HFF-Myc (cell line): ENCODE data around the gene AMOTL1.

ENCODE experiments used
- DNase-seq: peaks from one replicate; pipeline ENCODE4 v3.0.0-alpha.2; 2011; ENCODE audit warnings: low read depth; ENCODE audit errors: extremely low read depth
- H3K4me3 ChIP-seq: replicated peaks from 2 replicates; pipeline ENCODE4 v1.5.1; 2011; ENCODE audit warnings: low read depth, mild to moderate bottlenecking, control low read depth, low read length
- TF ChIP-seq, protein P1 (sequence below): IDR thresholded peaks from 2 replicates; pipeline ENCODE4 v1.5.1; 2012; ENCODE audit warnings: mild to moderate bottlenecking, low read depth, low read length, control low read depth; ENCODE audit errors: missing control alignments

The AMOTL1 gene

DNA sequence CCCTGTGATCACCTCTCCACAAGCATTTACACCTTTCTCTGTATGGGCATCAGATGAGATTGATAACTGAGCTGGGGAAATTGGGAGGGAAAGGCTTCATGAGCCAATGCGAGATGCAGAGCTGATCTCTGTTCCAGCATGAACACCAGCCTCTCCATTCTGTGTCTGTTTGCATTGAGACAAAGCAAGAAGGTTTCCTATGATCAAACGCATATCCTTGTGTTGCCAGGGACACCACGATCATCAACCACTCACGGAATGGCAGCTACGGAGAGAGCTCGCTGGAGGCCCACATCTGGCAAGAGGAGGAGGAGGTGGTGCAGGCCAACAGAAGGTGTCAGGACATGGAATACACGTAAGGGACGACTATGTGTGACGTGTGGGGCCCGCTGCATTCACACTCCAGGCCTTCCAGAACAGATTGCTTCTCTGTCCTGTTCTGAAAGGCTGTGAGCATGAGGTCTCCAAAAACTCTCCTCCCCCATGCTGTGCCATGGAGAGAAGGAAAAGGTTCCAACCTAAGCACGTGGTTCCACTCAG lies 96.4 kb downstream of the AMOTL1 start:
- no peak overlapping the region for H3K4me3 ChIP-seq
- no peak for DNase-seq
- TF ChIP-seq, protein P1, sequence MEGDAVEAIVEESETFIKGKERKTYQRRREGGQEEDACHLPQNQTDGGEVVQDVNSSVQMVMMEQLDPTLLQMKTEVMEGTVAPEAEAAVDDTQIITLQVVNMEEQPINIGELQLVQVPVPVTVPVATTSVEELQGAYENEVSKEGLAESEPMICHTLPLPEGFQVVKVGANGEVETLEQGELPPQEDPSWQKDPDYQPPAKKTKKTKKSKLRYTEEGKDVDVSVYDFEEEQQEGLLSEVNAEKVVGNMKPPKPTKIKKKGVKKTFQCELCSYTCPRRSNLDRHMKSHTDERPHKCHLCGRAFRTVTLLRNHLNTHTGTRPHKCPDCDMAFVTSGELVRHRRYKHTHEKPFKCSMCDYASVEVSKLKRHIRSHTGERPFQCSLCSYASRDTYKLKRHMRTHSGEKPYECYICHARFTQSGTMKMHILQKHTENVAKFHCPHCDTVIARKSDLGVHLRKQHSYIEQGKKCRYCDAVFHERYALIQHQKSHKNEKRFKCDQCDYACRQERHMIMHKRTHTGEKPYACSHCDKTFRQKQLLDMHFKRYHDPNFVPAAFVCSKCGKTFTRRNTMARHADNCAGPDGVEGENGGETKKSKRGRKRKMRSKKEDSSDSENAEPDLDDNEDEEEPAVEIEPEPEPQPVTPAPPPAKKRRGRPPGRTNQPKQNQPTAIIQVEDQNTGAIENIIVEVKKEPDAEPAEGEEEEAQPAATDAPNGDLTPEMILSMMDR, result no peak

DNA sequence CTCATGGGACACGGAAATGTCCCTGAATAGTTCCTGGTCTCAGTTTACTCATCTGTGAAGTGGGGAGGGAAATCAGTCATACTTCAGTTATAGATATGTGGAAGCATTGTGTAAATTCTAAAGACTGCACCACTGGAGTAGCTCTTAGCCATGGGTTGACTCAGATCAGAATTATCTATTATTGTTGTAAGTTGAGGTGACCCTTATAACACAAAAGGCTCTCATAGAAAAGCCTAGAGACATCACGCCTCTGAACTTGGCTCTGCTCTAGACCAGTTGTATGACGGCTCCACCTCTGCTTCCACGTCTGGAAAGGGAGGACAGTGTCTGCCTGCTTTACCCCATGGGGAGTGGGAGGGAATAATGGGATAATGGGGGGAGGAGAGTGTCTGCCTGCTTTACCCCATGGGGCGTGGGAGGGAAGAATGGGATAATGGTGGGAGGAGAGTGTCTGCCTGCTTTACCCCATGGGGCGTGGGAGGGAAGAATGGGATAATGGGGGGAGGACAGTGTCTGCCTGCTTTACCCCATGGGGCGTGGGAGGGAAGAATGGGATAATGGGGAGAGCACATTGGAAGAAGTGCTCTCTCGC lies 98.2 kb downstream of the AMOTL1 start:
- no peak overlapping the region for H3K4me3 ChIP-seq
- TF ChIP-seq, protein P1, result no peak
- DNase-seq, result no peak

DNA sequence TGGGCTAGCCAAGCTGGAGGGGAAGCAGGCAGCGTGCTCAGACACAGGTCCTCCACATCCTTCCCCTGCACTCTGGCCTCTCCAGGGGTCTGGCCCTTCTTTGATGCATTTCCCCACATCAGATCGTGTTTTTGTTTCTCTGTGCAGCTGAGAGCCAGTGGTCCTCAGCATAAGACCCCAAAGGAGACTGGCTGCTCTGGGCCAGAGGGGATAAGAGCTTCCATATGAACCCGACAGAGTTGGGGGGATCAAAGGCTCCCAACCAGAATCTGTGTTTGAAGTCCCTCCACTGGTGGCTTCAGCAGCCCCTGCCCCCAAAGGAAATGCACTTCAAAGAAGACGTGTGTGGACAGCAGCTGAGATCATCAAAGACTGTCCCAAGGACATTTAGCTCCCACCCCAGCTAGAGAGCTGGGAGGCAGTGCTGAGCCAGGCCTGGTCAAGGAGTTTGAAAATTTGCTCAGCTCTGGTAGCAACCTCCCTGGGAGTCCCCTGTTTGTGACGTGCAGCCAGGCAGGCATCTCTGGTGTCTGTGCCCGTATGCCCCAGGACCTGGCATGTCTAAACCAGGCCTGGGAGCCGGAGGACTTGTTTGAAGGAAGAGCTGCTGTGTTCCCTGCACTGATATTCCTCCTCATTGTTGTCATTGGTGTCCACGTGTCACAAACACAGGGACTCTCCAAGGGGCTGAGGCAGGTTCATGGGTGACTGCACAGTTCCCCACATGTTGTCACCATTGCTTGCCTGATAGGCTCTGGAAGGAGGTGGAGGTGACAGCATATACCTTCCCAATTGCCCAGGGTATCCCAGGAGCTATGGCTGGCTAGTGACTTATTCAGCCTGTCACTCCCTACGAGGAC lies 99.0 kb downstream of the AMOTL1 start:
- TF ChIP-seq, protein P1, result no peak
- no peak overlapping the region for H3K4me3 ChIP-seq
- no peak for DNase-seq

DNA sequence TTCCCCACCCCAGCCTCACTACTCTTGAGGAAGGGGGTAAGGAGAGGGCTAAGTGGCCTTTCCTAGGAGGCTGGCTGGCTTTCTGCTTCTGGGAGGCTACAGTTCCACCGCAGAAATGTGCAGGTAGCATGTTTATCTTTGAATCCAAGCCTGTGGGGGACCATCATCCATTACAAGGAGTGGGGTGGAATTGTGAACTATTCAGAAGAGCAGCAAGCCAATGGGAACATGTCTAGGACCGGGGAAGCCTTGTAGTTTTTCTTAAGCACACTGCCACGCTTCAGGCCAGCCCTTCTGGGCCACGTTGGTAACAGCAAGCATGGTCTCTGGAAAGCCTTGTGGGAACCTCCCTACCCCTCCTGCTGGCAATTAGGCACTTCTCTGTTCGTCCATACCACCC lies 100.3 kb downstream of the AMOTL1 start:
- no peak for DNase-seq
- TF ChIP-seq, protein P1, result no peak

DNA sequence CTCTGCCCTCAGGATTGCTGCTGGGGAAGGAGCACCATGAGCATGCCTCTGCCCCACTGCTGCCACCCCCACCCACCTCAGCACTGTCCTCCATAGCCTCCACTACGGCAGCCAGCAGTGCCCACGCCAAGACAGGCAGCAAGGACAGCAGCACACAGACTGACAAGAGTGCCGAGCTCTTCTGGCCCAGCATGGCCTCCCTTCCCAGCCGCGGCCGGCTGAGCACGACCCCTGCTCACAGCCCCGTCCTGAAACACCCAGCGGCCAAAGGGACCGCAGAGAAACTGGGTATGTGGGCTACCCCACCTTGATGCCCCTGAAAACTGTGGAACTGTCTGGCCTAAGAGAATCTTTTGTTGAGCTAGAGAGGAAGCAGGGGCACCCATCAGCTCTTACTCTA lies 101.0 kb downstream of the AMOTL1 start:
- H3K4me3 ChIP-seq, result no peak overlapping the region
- DNase-seq, result no peak
- TF ChIP-seq, protein P1, result no peak

More for the DNA sequence above, 100.3 kb downstream of the AMOTL1 start:
- no peak overlapping the region for H3K4me3 ChIP-seq

DNA sequence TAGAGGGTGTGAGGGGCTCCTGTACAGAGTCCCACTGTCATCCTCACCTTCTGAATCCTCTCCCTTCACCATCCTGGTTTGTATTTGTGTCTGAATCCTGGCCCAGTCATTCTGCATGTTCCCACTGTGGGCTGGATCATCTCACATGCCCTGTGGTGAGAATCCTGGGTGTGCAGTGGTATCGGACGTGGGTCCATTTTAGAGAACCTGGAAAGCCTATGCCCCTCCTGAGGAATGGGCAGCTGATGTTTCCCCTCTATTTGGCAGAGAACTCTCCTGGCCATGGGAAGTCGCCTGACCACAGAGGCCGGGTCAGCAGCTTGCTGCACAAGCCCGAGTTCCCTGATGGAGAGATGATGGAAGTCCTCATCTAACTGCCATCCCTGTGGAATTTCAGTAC lies 102.3 kb downstream of the AMOTL1 start:
- H3K4me3 ChIP-seq, result no peak overlapping the region
- DNase-seq, result no peak
- TF ChIP-seq, protein P1, result no peak
